HG02885 (cell line): ENCODE results near the gene RYR2.
"Not testable (repeated sequence)": the region's sequence is repeated elsewhere in the genome, so short reads cannot be mapped to it uniquely, and the experiment has no call there.

Source experiments
- ATAC-seq: cut with Tn5 transposase; IDR thresholded peaks from one replicate; pipeline ENCODE4 v1.9.1; 2021; ENCODE audit warnings: mild to moderate bottlenecking; ENCODE audit not compliant: unreplicated experiment, poor library complexity

Gene RYR2

GRCh38 chr1:237237721-237238120, 195.7 kb downstream of the RYR2 start:
- ATAC-seq: no peak

- no peak for ATAC-seq
Observed at GRCh38 chr1:237239248-237239647, 197.3 kb downstream of the RYR2 start.

GRCh38 chr1:237241038-237241437, 199.1 kb downstream of the RYR2 start:
- no peak for ATAC-seq

- no peak for ATAC-seq
Observed at GRCh38 chr1:237244778-237245177, 202.8 kb downstream of the RYR2 start.

- no peak for ATAC-seq
Observed at GRCh38 chr1:237247442-237247841, 205.5 kb downstream of the RYR2 start.

- ATAC-seq: no peak
Observed at GRCh38 chr1:237249120-237249519, 207.1 kb downstream of the RYR2 start.

GRCh38 chr1:237250055-237250454, 208.1 kb downstream of the RYR2 start:
- ATAC-seq: no peak

- ATAC-seq: no peak
Observed at GRCh38 chr1:237255071-237255470, 213.1 kb downstream of the RYR2 start.

- ATAC-seq: no peak
Observed at GRCh38 chr1:237258871-237259270, 216.9 kb downstream of the RYR2 start.

- no peak for ATAC-seq
Observed at GRCh38 chr1:237261198-237261597, 219.2 kb downstream of the RYR2 start.

GRCh38 chr1:237267743-237268142, 225.8 kb downstream of the RYR2 start:
- no peak for ATAC-seq

- peak; percentile 65 for ATAC-seq
Observed at GRCh38 chr1:237269938-237270337, 228.0 kb downstream of the RYR2 start.

GRCh38 chr1:237270353-237270752, 228.4 kb downstream of the RYR2 start:
- ATAC-seq: no peak

- not testable (repeated sequence) for ATAC-seq
Observed at GRCh38 chr1:237277994-237278393, 236.0 kb downstream of the RYR2 start.

- no peak for ATAC-seq
Observed at GRCh38 chr1:237279629-237280028, 237.6 kb downstream of the RYR2 start.

- no peak for ATAC-seq
Observed at GRCh38 chr1:237281481-237281880, 239.5 kb downstream of the RYR2 start.

GRCh38 chr1:237282208-237282783, 240.3 kb downstream of the RYR2 start:
- no peak for ATAC-seq

GRCh38 chr1:237287876-237288521, 246.0 kb downstream of the RYR2 start:
- no peak for ATAC-seq

GRCh38 chr1:237293804-237294203, 251.8 kb downstream of the RYR2 start:
- no peak for ATAC-seq

GRCh38 chr1:237296861-237297260, 254.9 kb downstream of the RYR2 start:
- no peak for ATAC-seq

- ATAC-seq: no peak
Observed at GRCh38 chr1:237300642-237301041, 258.7 kb downstream of the RYR2 start.

GRCh38 chr1:237303929-237304328, 261.9 kb downstream of the RYR2 start:
- no peak for ATAC-seq
